ENCODE measurements around the gene C10orf105. TPM values are rescaled to one million over a fixed set of nuclear protein-coding genes. Genes with fewer than 3 reads are reported as not detected.

The C10orf105 gene
- total RNA-seq, 1 donor from 2014 or later, result not detected

GRCh38 chr10:71726580-71727104, 7.1 kb upstream of the C10orf105 start:
- no peak for TF ChIP-seq CTCF (IDR thresholded peaks at IDR 0.05; ENCODE audit: partially characterized antibody, unreplicated experiment)
- Mint-ChIP-seq H3K4me3 (ENCODE audit: unreplicated experiment) (no peak overlapping the region), H3K27ac (ENCODE audit: unreplicated experiment) (no peak overlapping the region), H3K27me3 (ENCODE audit: unreplicated experiment) (peaks cover 8% of the 10 kb centered on the region), H3K9me3 (ENCODE audit: unreplicated experiment) (peaks cover 2% of the 10 kb centered on the region), H3K36me3 (ENCODE audit: unreplicated experiment) (peaks cover 9% of the 10 kb centered on the region), H3K4me1 (ENCODE audit: low read depth, unreplicated experiment) (peaks cover 21% of the 10 kb centered on the region)
- DNase-seq, result no peak

DNA sequence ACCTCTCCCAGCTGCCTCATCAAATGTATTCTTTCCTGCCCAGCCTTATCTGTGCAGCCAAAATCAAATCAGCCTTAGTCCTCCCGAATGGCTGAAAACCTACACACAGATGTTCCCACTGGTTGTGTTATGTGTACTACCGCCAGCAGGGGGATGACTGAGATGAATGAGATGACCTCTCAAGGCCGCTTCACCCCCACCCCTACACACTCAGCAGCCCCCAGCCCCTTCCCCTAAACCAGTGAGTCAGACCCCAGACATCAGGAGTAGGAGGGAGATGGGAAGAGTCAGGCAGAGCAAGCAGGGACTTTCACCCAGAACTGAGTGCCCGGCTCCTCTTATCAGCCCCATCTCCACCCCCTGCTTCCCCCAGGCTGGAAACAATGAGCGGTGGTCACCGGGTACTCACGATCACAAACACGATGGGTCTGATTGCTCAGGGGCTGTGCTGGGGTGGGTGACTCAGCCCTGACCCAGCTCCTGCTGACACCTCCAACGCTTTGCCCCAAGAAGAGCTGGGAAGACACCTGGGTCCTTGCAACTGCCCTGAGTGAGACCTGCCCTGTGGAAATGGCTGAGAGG, 6.5 kb upstream of the C10orf105 start:
- Mint-ChIP-seq H3K27ac (ENCODE audit: unreplicated experiment) (no peak overlapping the region), H3K36me3 (ENCODE audit: unreplicated experiment) (peaks cover 10% of the 10 kb centered on the region), H3K4me3 (ENCODE audit: unreplicated experiment) (peak overlapping the region; percentile 34), H3K4me1 (ENCODE audit: low read depth, unreplicated experiment) (peaks cover 21% of the 10 kb centered on the region), H3K27me3 (ENCODE audit: unreplicated experiment) (peaks cover 8% of the 10 kb centered on the region), H3K9me3 (ENCODE audit: unreplicated experiment) (peaks cover 2% of the 10 kb centered on the region)
- TF ChIP-seq CTCF (IDR thresholded peaks at IDR 0.05; ENCODE audit: partially characterized antibody, unreplicated experiment), result peak; percentile 53
- DNase-seq, result no peak

DNA sequence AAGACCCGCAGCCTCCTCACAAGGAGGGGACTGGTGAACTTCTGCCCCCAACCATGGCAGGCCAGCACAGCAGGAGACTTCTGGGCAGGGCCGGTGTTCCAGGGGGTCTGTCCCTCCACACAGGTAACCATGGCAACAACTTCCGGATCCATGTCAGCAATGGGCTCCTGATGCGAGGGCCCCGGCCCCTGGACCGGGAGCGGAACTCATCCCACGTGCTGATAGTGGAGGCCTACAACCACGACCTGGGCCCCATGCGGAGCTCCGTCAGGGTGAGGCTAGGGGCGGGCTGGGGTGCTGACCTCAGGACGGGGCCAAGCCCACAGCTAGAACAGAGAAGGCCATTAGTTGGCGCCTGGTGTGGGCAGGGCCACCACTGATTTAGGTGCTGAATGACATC, 5.7 kb upstream of the C10orf105 start:
- TF ChIP-seq CTCF (IDR thresholded peaks at IDR 0.05; ENCODE audit: partially characterized antibody, unreplicated experiment), result no peak
- Mint-ChIP-seq H3K36me3 (ENCODE audit: unreplicated experiment) (peaks cover 10% of the 10 kb centered on the region), H3K4me1 (ENCODE audit: low read depth, unreplicated experiment) (peaks cover 21% of the 10 kb centered on the region), H3K27me3 (ENCODE audit: unreplicated experiment) (peaks cover 10% of the 10 kb centered on the region), H3K4me3 (ENCODE audit: unreplicated experiment) (no peak overlapping the region), H3K9me3 (ENCODE audit: unreplicated experiment) (peaks cover 2% of the 10 kb centered on the region), H3K27ac (ENCODE audit: unreplicated experiment) (no peak overlapping the region)
- DNase-seq, result no peak

DNA sequence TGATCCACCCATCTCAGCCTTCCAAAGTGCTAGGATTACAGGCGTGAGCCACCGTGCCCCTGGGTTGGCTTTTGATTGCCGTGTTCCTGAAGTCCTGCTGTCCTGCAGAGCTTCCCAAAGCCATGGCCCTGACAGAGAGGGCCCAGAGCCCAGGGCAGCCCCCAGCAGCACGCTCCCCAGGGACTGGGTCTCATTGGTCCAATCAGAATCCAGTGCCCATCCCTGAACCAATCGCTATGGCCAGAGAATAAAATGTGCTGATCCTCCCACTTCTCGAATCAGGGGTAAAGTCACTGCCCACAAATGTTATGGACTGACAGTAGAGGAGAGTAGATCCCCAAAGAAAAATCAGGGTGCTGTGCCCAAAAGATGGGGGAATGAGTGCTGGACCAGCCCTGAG, 5.0 kb upstream of the C10orf105 start:
- no peak for DNase-seq
- Mint-ChIP-seq H3K36me3 (ENCODE audit: unreplicated experiment) (peaks cover 10% of the 10 kb centered on the region), H3K9me3 (ENCODE audit: unreplicated experiment) (peaks cover 2% of the 10 kb centered on the region), H3K4me1 (ENCODE audit: low read depth, unreplicated experiment) (peaks cover 21% of the 10 kb centered on the region), H3K4me3 (ENCODE audit: unreplicated experiment) (no peak overlapping the region), H3K27me3 (ENCODE audit: unreplicated experiment) (peaks cover 10% of the 10 kb centered on the region), H3K27ac (ENCODE audit: unreplicated experiment) (no peak overlapping the region)
- no peak for TF ChIP-seq CTCF (IDR thresholded peaks at IDR 0.05; ENCODE audit: partially characterized antibody, unreplicated experiment)

- peaks cover 2% of the 10 kb centered on the region for H3K9me3 Mint-ChIP-seq (ENCODE audit: unreplicated experiment)
- peaks cover 10% of the 10 kb centered on the region for H3K27me3 Mint-ChIP-seq (ENCODE audit: unreplicated experiment)
- peaks cover 13% of the 10 kb centered on the region for H3K4me1 Mint-ChIP-seq (ENCODE audit: low read depth, unreplicated experiment)
- no peak for DNase-seq
- H3K36me3 Mint-ChIP-seq (ENCODE audit: unreplicated experiment), result peaks cover 10% of the 10 kb centered on the region
- no peak overlapping the region for H3K4me3 Mint-ChIP-seq (ENCODE audit: unreplicated experiment)
- TF ChIP-seq CTCF (IDR thresholded peaks at IDR 0.05; ENCODE audit: partially characterized antibody, unreplicated experiment), result no peak
- no peak overlapping the region for H3K27ac Mint-ChIP-seq (ENCODE audit: unreplicated experiment)
These were observed 3.7 kb upstream of the C10orf105 start for GRCh38 chr10:71723311-71723710.
